CD4-positive, alpha-beta T cell treated with Interleukin-17A for 1 hour (primary cell): ENCODE data around the gene PRTG.
"Not testable (repeated sequence)": the region's sequence is repeated elsewhere in the genome, so short reads cannot be mapped to it uniquely, and the experiment has no call there.

Experiments
- DNase-seq: peaks from one replicate; pipeline ENCODE4 v3.0.0-alpha.2; 2020

PRTG gene

GRCh38 chr15:55742927-55743728, at the start of gene PRTG:
Gene PRTG, minus strand, starts transcription at chr15:55743152. Its CDS starts 221 bp downstream, at chr15:55742931.
- no peak for DNase-seq

- DNase-seq: no peak
These were observed 48.8 kb upstream of the PRTG start for GRCh38 chr15:55791551-55792400.

GRCh38 chr15:55789066-55789660, 46.2 kb upstream of the PRTG start:
- peak; percentile 45 for DNase-seq

GRCh38 chr15:55786341-55786740, 43.4 kb upstream of the PRTG start:
- DNase-seq: no peak

- not testable (repeated sequence) for DNase-seq
These were observed 42.6 kb upstream of the PRTG start for GRCh38 chr15:55785593-55785992.

GRCh38 chr15:55784286-55784685, 41.3 kb upstream of the PRTG start:
- DNase-seq: no peak

- no peak for DNase-seq
These were observed 39.9 kb upstream of the PRTG start for GRCh38 chr15:55782901-55783300.

- no peak for DNase-seq
These were observed 37.3 kb upstream of the PRTG start for GRCh38 chr15:55780292-55780691.

GRCh38 chr15:55778932-55779331, 36.0 kb upstream of the PRTG start:
- DNase-seq: no peak

GRCh38 chr15:55775316-55775715, 32.4 kb upstream of the PRTG start:
- DNase-seq: no peak

- DNase-seq: peak; percentile 40
These were observed 31.4 kb upstream of the PRTG start for GRCh38 chr15:55774113-55774970.

- DNase-seq: no peak
These were observed 27.9 kb upstream of the PRTG start for GRCh38 chr15:55770806-55771205.

GRCh38 chr15:55770261-55770660, 27.3 kb upstream of the PRTG start:
- no peak for DNase-seq

- DNase-seq: no peak
These were observed 25.8 kb upstream of the PRTG start for GRCh38 chr15:55768670-55769185.

GRCh38 chr15:55766676-55767075, 23.7 kb upstream of the PRTG start:
- DNase-seq: no peak

- DNase-seq: no peak
These were observed 21.4 kb upstream of the PRTG start for GRCh38 chr15:55764398-55764797.

GRCh38 chr15:55758580-55758986, 15.6 kb upstream of the PRTG start:
- DNase-seq: no peak

GRCh38 chr15:55753433-55753832, 10.5 kb upstream of the PRTG start:
- DNase-seq: not testable (repeated sequence)

- DNase-seq: no peak
These were observed 7.8 kb upstream of the PRTG start for GRCh38 chr15:55750706-55751105.

GRCh38 chr15:55743729-55744655, 1.0 kb upstream of the PRTG start:
- DNase-seq: no peak

- DNase-seq: no peak
These were observed 440 bp downstream of the PRTG start for GRCh38 chr15:55742498-55742926.
